DMS53 treated with DMSO at 0.1 percent for 48 hours (cell line): ENCODE results near the gene TMIGD3.

ENCODE experiments used
- DNase-seq: peaks from one replicate; lab custom pipeline; 2025; ENCODE audit not compliant: unreplicated experiment; lab: John Stamatoyannopoulos, UW

The TMIGD3 gene

DNA sequence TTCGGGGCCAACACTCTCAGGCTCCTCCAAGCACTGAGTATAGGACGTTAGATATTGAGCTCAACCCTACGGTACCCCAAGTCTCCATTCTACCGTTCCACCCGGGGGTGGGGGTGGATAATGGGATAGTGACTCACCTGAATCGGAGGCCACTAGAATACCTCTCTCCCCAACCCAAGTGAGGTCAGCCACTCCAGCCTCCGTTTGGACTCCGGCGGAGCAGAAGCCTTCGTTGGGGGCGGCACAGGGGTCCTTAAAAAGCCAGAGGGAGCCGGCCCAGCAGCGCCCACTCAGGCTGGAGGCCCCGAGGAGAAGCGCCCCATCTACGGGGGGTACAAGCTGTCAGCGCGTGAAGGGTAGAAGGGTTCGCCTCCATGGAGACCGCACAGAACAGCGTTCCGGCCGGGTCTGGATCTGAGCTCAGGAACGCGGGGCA lies 54.9 kb downstream of the TMIGD3 start:
- DNase-seq = no peak

DNA sequence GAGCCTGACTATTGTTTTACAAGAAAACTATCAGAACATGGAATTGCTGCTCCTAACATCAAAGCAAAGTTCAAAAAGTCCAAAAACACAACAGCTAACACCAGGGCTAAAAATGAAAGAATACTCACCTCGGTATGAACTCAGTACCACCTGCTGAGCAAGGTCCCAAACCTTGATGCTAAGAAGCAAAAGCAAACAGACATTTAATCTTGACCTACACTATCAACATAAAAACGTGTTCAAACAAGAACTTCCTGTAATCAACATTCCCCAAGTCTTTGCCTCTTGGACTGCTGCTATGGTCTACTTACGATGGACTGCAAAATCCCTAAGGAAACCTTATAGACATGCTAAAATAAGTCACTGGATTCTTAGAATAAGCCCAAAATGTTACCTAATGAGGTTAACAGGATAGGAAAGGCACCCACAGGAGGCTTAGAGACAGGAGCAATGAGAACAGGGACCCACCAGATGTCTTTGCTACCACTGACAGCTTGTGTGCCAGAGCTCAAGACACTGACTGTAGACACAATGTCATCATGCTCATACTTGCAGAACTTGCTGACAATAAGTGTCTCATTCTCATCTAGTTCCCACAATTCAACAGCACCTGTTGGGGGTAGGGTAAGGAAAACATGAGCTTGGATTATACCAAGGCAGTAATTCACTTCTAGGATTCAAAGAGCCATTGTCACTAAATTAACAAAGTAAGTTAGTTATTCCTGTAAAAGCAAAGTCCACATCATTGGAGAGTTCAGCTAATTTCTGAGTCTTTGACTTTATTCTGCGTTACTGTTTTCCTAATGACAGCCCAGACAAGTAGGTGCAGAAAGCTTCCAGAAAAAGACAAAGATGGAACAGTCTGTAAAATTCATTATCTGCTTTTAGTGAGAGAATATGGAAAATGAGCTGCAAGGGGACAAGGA lies 56.2 kb downstream of the TMIGD3 start:
- DNase-seq = no peak

DNA sequence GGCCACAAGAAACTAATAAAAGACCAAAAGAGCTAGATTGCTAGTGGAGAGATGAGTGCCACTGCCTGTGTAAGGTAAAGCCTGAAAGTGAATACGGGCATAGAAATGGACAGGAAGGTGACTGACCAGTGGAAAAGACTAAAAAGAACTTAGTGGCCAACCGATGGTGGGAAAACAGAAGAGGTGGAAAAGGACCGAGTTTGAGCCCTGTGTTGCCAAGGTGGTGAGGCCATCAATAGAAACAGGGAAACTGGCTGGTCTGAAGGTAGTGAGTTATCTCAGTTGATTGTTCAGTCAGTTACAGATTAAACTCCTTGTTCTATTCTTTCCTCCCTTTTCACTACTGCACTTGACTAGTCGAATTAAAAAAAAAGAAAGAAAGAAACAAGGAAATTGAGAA lies 56.9 kb downstream of the TMIGD3 start:
- DNase-seq = no peak

DNA sequence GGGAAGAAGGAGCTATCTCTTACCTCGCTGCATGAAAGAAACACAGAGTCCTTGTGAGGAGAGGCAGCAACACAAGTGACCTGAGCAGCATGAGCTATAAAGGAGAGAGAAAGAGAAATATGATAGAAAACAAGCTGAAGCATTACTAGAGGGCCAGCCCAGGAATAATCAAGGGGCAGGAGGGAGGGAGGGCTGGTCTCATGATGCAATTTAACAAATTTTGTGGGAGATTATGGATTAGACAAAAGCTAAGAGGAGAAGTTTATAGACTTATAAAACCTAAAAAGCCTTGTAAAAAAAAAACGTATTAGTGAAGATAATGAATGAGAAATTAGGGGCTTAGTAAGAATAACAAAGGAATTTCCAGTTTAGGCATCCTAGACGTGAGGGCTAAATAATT lies 59.4 kb downstream of the TMIGD3 start:
- DNase-seq = no peak

DNA sequence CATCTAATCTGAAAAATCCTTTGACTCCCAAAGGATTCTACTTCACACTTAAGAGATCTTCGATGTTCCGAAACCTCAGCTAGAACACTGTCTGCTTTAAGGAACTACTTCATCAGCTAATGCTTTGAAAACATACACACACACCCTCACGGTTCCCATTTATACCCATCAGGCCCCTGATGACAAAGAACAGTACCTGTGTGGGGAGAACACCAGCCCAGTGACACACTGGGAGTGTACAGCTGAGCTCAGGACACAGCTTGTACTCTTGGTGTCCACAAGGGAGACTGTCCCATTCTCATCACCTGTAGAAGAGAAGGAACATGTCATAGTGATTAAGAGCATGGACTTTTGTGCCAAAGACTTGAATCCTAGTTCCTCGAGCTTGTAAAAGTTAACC lies 61.0 kb downstream of the TMIGD3 start:
- no peak for DNase-seq

DNA sequence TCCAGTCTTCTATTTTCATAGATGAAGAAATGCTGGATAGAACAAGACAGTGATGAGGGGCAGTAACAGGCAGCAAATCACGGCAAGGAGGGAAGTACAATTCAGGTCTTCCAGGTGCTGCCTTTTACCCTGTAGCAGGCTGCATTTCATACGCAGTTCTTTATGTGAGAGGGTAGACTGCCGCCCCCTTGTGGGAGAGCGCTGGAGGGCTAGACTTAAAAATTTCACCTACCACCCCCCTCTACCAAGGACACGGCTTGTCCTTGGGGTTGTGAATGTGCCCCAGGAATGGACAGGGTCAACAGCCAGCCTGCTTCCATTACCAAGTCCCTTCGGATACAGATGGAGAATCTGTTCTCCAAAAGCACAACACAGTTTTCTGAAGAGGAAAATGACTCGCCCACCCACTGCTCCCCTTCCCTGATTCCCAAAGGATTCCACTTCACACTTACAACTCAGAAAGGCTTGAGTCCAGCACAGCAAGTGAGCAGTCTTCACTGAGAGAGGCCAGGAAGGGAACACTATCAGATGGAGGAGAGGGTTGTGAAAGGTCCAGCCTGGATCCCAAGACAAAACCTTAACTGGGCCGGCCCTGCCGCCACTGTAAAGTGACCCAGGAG lies 61.8 kb downstream of the TMIGD3 start:
- no peak for DNase-seq

DNA sequence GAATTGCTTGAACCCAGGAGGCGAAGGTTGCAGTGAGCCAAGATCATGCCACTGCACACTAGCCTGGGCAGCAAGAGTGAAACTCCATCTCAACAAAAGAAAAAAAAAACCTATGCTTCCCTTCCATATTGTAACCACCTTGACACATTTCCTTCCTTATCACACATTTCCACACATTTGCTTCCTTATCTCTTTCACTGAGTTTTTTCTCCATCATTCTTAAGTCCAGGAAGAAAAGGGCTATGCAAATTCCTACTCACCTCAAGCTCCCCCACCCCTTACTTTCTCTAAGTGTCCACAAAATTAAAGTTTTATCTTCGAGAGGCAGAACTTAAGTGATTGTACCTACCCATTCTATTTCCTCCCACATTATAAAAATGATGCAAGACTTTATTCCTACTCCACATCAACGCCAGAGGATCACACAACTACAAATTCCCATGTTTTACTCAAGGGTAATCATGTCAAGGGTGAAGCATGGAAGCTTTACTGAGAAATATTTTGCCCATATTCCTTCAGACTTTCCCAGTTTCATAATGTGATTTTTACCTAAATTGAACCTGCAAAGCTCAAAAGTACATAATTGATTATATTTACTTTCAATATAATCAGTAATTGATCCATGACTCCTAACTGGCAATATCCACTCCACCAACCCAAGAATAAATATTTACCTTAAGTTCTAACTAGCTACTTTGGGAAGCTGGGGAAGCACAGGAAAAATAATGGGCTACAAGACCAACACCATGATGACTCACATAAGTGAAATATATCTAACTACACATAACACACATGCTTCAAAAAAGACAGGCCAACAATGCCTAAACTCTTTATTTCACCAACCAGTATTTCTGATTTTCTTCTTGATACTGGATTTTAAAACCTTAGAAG lies 63.7 kb downstream of the TMIGD3 start:
- DNase-seq = no peak

DNA sequence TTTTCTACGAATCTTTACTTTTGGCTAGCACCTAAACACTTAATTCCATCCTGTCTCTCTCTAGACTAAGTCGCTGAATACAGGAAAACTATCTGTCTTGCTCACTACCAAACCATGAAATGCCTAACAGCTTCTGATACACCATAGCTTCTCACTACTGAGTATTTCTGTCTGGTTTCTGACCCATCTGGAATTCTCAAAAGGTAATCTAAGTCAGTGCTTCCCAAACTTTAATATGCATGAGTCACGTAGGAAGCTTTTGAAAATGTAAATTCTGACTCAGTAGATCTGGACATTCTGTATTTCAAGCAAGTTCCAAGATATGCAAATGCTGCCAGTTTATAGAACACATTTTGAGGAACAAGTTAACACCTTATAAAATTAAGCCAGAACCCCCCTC lies 66.7 kb downstream of the TMIGD3 start:
- no peak for DNase-seq
